Germinal center (tissue), 1 donor: ENCODE measurements around the gene ABLIM2.

Experiments used
- DNase-seq: peaks from one replicate; pipeline ENCODE4 v3.0.0; 2012; ENCODE audit warnings: mixed read lengths, low spot score

ABLIM2 gene

GRCh38 chr4:8024073-8024786, 134.4 kb downstream of the ABLIM2 start:
- DNase-seq, result no peak

GRCh38 chr4:8023696-8024033, 134.9 kb downstream of the ABLIM2 start:
- DNase-seq, result no peak

- DNase-seq, result no peak
Observed at GRCh38 chr4:8022767-8023695, 135.6 kb downstream of the ABLIM2 start.

GRCh38 chr4:8021796-8022195, 136.8 kb downstream of the ABLIM2 start:
- DNase-seq, result no peak

- DNase-seq, result no peak
Observed at GRCh38 chr4:8019396-8020365, 138.9 kb downstream of the ABLIM2 start.

GRCh38 chr4:8016527-8016926, 142.1 kb downstream of the ABLIM2 start:
- no peak for DNase-seq

- no peak for DNase-seq
Observed at GRCh38 chr4:8015512-8015911, 143.1 kb downstream of the ABLIM2 start.

- no peak for DNase-seq
Observed at GRCh38 chr4:8013976-8014726, 144.5 kb downstream of the ABLIM2 start.

- no peak for DNase-seq
Observed at GRCh38 chr4:8012517-8012916, 146.1 kb downstream of the ABLIM2 start.

- no peak for DNase-seq
Observed at GRCh38 chr4:8010618-8011017, 148.0 kb downstream of the ABLIM2 start.

- DNase-seq, result no peak
Observed at GRCh38 chr4:8009710-8010511, 148.7 kb downstream of the ABLIM2 start.

GRCh38 chr4:8009097-8009496, 149.5 kb downstream of the ABLIM2 start:
- DNase-seq, result no peak

- DNase-seq, result no peak
Observed at GRCh38 chr4:8008391-8008790, 150.2 kb downstream of the ABLIM2 start.

GRCh38 chr4:8007581-8007980, 151.0 kb downstream of the ABLIM2 start:
- no peak for DNase-seq

GRCh38 chr4:8006471-8006870, 152.1 kb downstream of the ABLIM2 start:
- DNase-seq, result no peak

- DNase-seq, result no peak
Observed at GRCh38 chr4:8005814-8006215, 152.8 kb downstream of the ABLIM2 start.

GRCh38 chr4:8005033-8005808, 153.4 kb downstream of the ABLIM2 start:
- no peak for DNase-seq

- no peak for DNase-seq
Observed at GRCh38 chr4:8004066-8004465, 154.5 kb downstream of the ABLIM2 start.

GRCh38 chr4:8002525-8003309, 155.9 kb downstream of the ABLIM2 start:
- DNase-seq, result no peak
